Stimulated activated CD4-positive, alpha-beta T cell treated with anti-CD3 and anti-CD28 coated beads, TNF-alpha, amount 100 ng/mL, for 1 hour (primary cell): Measurements from ENCODE around the gene CD200.

ENCODE experiments used
- DNase-seq, 3 donors: peaks; one replicate each; pipeline ENCODE4 v3.0.0-alpha.2; 2020; ENCODE audit warnings: low read depth in 3 of 3, low spot score in 1 of 3

Gene CD200

DNA sequence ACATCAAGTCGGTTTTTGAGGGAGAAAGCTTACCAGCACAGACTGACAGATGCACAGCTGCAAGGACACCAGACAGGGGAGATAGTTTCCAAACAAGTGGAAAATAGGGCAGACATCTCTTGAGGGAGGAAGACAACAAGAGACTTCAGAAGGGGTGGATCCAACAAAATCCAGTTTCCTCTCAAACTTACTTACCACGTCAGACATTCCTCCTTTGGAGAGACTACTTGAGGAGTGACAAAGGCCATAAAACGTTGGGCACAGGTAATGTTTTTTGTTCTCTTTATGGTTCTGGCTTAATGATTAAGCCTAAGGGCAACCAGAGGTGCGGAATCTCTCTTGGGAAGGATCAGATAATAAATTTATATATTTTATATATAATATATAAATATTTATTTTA is 76.1 kb downstream of the CD200 start:
- no peak for DNase-seq

DNA sequence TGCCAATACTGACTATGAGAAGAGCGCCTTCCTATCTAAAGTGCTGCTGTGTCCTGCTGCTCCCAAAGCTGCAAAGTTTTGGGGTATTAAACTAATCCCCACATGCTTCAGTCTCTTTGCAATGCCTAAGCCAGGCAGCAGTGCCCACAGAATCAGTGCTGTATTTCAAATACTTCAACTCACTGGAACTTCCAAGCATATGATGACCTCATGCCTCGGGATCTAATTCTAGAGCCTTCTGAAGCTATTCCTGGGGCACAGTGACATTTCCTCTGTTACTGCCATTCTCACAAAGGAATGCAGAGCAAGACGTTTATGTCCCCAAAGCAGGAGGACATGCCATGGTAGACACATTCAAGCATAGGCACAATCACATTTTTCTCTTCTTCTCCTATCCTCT is 78.5 kb downstream of the CD200 start:
- no peak for DNase-seq
